PC-9 (cell line): ENCODE data around the gene ZNF552. TPM values are rescaled to one million over a fixed set of nuclear protein-coding genes. Genes with fewer than 3 reads are reported as not detected.

Experiments
- BruUV-seq: library from RNA; stranded (reverse); fragments of 400-500 nt; replicated peaks from 2 replicates; lab custom pipeline; 2021; lab: Mats Ljungman, UMichigan
- CTCF ChIA-PET: fragments of 300-600 bp; sonication (Branson Sonifier 250); formaldehyde crosslinking; loops from one replicate; lab custom pipeline; 2022; ENCODE audit warnings: antibody characterized with exemption; lab: Charles Lee
- POLR2A ChIA-PET: fragments of 300-600 bp; sonication (Branson Sonifier 250); formaldehyde crosslinking; loops from one replicate; lab custom pipeline; 2022; ENCODE audit warnings: antibody characterized with exemption; ENCODE audit not compliant: unreplicated experiment; lab: Charles Lee
- DNase-seq, 2 experiments: peaks; one replicate each; pipeline versions ENCODE4 v3.0.0 to v3.0.0-alpha.2; 2015 to 2022; ENCODE audit warnings: mixed read lengths in 1 of 2
- H2AFZ ChIP-seq: fragments of 200-600 bp; sonication (generic); 2 replicates; pipeline ENCODE4 v1.8.1; 2017; ENCODE audit warnings: antibody characterized with exemption
- H3F3A ChIP-seq: fragments of 200-600 bp; sonication (generic); 2 replicates; pipeline ENCODE4 v1.8.1; 2017; ENCODE audit warnings: antibody characterized with exemption, mild to moderate bottlenecking, low read depth; ENCODE audit not compliant: insufficient read depth
- H3K27ac ChIP-seq: fragments of 200-600 bp; sonication (generic); 2 replicates; pipeline ENCODE4 v1.6.1; 2016; ENCODE audit warnings: mixed run types
- H3K27me3 ChIP-seq: fragments of 200-600 bp; sonication (generic); 2 replicates; pipeline ENCODE4 v1.6.1; 2016; ENCODE audit warnings: low read depth, mixed run types; ENCODE audit not compliant: insufficient read depth
- H3K36me3 ChIP-seq: fragments of 200-600 bp; sonication (generic); 2 replicates; pipeline ENCODE4 v1.6.1; 2016; ENCODE audit warnings: low read depth, mixed run types
- H3K4me1 ChIP-seq: fragments of 200-600 bp; sonication (generic); replicated peaks from 2 replicates; pipeline ENCODE4 v1.6.1; 2016; ENCODE audit warnings: mixed run types; ENCODE audit not compliant: insufficient read depth
- H3K4me2 ChIP-seq: fragments of 200-600 bp; sonication (generic); 2 replicates; pipeline ENCODE4 v1.6.1; 2017; ENCODE audit warnings: mixed run types
- H3K4me3 ChIP-seq: fragments of 200-600 bp; sonication (generic); 2 replicates; pipeline ENCODE4 v1.6.1; 2016; ENCODE audit warnings: mixed run types
- H3K79me2 ChIP-seq: fragments of 200-600 bp; sonication (generic); 2 replicates; pipeline ENCODE4 v1.6.1; 2017; ENCODE audit warnings: low read depth, mixed run types
- H3K9me2 ChIP-seq: fragments of 200-600 bp; sonication (generic); 2 replicates; pipeline ENCODE4 v1.8.1; 2017; ENCODE audit warnings: mild to moderate bottlenecking; ENCODE audit not compliant: insufficient read depth
- H3K9me3 ChIP-seq: fragments of 200-600 bp; sonication (generic); 2 replicates; pipeline ENCODE4 v1.8.1; 2016; ENCODE audit warnings: low read depth; ENCODE audit not compliant: insufficient read depth
- H4K20me1 ChIP-seq: fragments of 200-600 bp; sonication (generic); 2 replicates; pipeline ENCODE4 v1.8.1; 2017; ENCODE audit not compliant: insufficient read depth
- EZH2 ChIP-seq: fragments of 200-600 bp; sonication (generic); IDR thresholded peaks from 2 replicates; pipeline ENCODE4 v1.8.0; 2017; ENCODE audit warnings: antibody characterized with exemption, low read depth
- intact Hi-C: fragments of 100-400 bp; cut with micrococcal nuclease; formaldehyde crosslinking; loops from one replicate; pipeline ENCODE4 v1.10.0; 2022; ENCODE audit not compliant: unreplicated experiment
- total RNA-seq: library from RNA; stranded (reverse); gene quantifications from 2 replicates; pipeline ENCODE4 v1.2.3, GENCODE V29; 2021
- TF ChIP-seq, protein P1 (sequence below): fragments of 200-600 bp; sonication (generic); conservative IDR thresholded peaks from 2 replicates; pipeline ENCODE4 v1.6.1; 2017; ENCODE audit warnings: mixed run types, antibody characterized with exemption, mild to moderate bottlenecking, moderate library complexity

ZNF552 gene
- total RNA-seq, 1 experiment from 2014 or later: 14.3 TPM

- H3K36me3 ChIP-seq: peaks cover 22% of the 10 kb centered on the region
- no TSS peak for BruUV-seq
- H3K27me3 ChIP-seq: no peaks in the 10 kb centered on the region
- H2AFZ ChIP-seq: no peak overlapping the region
- no peak overlapping the region for H3K4me2 ChIP-seq
- POLR2A ChIA-PET: no interaction called here
- no peaks in the 10 kb centered on the region for H3F3A ChIP-seq
- DNase-seq: no peak
- no peak overlapping the region for H3K27ac ChIP-seq
- H3K4me3 ChIP-seq: no peak overlapping the region
- H3K79me2 ChIP-seq: no peaks in the 10 kb centered on the region; the same call in none of the 2 replicates
- CTCF ChIA-PET: no interaction called here
- intact Hi-C loops: no loop called here
- no peaks in the 10 kb centered on the region for H3K9me2 ChIP-seq
- no peaks in the 10 kb centered on the region; the same call in 1 of the 2 replicates for H4K20me1 ChIP-seq
- no peaks in the 10 kb centered on the region for H3K4me1 ChIP-seq
- H3K9me3 ChIP-seq: peaks cover 13% of the 10 kb centered on the region; the same call in 1 of the 2 replicates
- no peak for TF ChIP-seq EZH2
- TF ChIP-seq, protein P1, sequence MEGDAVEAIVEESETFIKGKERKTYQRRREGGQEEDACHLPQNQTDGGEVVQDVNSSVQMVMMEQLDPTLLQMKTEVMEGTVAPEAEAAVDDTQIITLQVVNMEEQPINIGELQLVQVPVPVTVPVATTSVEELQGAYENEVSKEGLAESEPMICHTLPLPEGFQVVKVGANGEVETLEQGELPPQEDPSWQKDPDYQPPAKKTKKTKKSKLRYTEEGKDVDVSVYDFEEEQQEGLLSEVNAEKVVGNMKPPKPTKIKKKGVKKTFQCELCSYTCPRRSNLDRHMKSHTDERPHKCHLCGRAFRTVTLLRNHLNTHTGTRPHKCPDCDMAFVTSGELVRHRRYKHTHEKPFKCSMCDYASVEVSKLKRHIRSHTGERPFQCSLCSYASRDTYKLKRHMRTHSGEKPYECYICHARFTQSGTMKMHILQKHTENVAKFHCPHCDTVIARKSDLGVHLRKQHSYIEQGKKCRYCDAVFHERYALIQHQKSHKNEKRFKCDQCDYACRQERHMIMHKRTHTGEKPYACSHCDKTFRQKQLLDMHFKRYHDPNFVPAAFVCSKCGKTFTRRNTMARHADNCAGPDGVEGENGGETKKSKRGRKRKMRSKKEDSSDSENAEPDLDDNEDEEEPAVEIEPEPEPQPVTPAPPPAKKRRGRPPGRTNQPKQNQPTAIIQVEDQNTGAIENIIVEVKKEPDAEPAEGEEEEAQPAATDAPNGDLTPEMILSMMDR: no peak
Observed at GRCh38 chr19:57788114-57788692, 26.5 kb downstream of the ZNF552 start.

GRCh38 chr19:57786906-57787305, 27.8 kb downstream of the ZNF552 start:
- no TSS peak for BruUV-seq

DNA sequence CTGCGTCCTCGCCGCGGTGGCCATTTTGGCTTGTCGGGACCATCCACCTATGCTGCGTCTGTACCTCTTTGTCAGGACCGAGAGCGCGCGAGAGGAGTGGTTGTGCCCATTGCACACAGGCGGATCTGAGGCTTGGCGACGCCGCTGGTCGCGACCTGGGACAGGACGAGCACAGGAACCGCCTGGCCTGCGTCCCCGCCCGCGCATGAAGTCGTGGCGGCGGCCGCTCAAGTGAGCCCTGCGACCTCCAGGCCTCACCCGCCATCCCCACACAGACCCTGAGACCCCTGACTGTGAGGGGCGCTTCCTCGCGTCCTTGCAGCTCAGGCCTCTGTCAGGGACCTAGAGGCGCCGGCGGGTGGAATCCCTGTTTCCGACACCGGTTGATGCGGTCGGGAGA, 28.4 kb downstream of the ZNF552 start:
- ChIA-PET CTCF (no interaction called here), POLR2A (no interaction called here)
- TF ChIP-seq, protein P1: no peak
- TF ChIP-seq EZH2: no peak
- DNase-seq: no peak
- no peaks in the 10 kb centered on the region for H3K9me2 ChIP-seq
- peaks cover 9% of the 10 kb centered on the region for H3K79me2 ChIP-seq
- H3K4me3 ChIP-seq: no peak overlapping the region
- H3K27ac ChIP-seq: no peak overlapping the region
- no peaks in the 10 kb centered on the region for H4K20me1 ChIP-seq
- peaks cover 23% of the 10 kb centered on the region; the same call in 1 of the 2 replicates for H3K9me3 ChIP-seq
- H3K27me3 ChIP-seq: no peaks in the 10 kb centered on the region
- H3F3A ChIP-seq: 0 out of 2 replicates have a peak, but pooled peaks cover under 1% of the 10 kb centered on the region
- intact Hi-C loops: no loop called here
- no peak overlapping the region for H3K4me2 ChIP-seq
- no peaks in the 10 kb centered on the region for H3K4me1 ChIP-seq
- no TSS peak for BruUV-seq
- H2AFZ ChIP-seq: no peak overlapping the region
- peaks cover 24% of the 10 kb centered on the region for H3K36me3 ChIP-seq

More at GRCh38 chr19:57786906-57787305, 27.8 kb downstream of the ZNF552 start:
- Histone ChIP-seq H3K36me3 (peaks cover 21% of the 10 kb centered on the region), H2AFZ (no peak overlapping the region), H3K27me3 (no peaks in the 10 kb centered on the region), H3K4me2 (no peak overlapping the region), H4K20me1 (no peaks in the 10 kb centered on the region), H3K4me1 (no peaks in the 10 kb centered on the region), H3K79me2 (peaks cover 5% of the 10 kb centered on the region), H3K9me3 (peaks cover 17% of the 10 kb centered on the region; the same call in 1 of the 2 replicates), H3K9me2 (no peaks in the 10 kb centered on the region), H3K27ac (no peak overlapping the region), H3F3A (no peaks in the 10 kb centered on the region), H3K4me3 (no peak overlapping the region)
- ChIA-PET POLR2A (no interaction called here), CTCF (no interaction called here)
- intact Hi-C loops: no loop called here
- TF ChIP-seq, protein P1: no peak
- no peak for TF ChIP-seq EZH2
- no peak for DNase-seq
